CD8-positive, alpha-beta memory T cell (primary cell): ENCODE data around the gene AGAP1. TPM values are rescaled to one million over a fixed set of nuclear protein-coding genes. Genes with fewer than 3 reads are reported as not detected.

ENCODE experiments used
- CTCF ChIA-PET: fragments of 350-600 bp; sonication (Branson Sonifier 250); formaldehyde crosslinking; loops from one replicate; lab custom pipeline; 2021; ENCODE audit warnings: antibody characterized with exemption; lab: Charles Lee
- POLR2A ChIA-PET: fragments of 350-600 bp; sonication (Branson Sonifier 250); formaldehyde crosslinking; loops from one replicate; lab custom pipeline; 2021; ENCODE audit warnings: antibody characterized with exemption; lab: Charles Lee
- DNase-seq, 5 donors: peaks; one replicate each; pipeline versions ENCODE4 v3.0.0 to v3.0.0-alpha.2; 2020 to 2022; ENCODE audit warnings: mixed read lengths in 1 of 5
- H3K27ac ChIP-seq: one replicate; pipeline ENCODE4 v1.7.0; 2013; ENCODE audit warnings: low read depth, mild to moderate bottlenecking, low read length, moderate library complexity
- H3K27me3 ChIP-seq: 2 replicates; pipeline ENCODE4 v1.7.0; 2013; ENCODE audit warnings: low read length, mild to moderate bottlenecking; ENCODE audit not compliant: insufficient read depth, poor library complexity, severe bottlenecking
- H3K36me3 ChIP-seq: 2 replicates; pipeline ENCODE4 v1.7.0; 2013; ENCODE audit warnings: mild to moderate bottlenecking, low read length, moderate library complexity; ENCODE audit not compliant: insufficient read depth
- H3K4me1 ChIP-seq: 2 replicates; pipeline ENCODE4 v1.7.0; 2013; ENCODE audit warnings: mild to moderate bottlenecking, low read length, moderate library complexity; ENCODE audit not compliant: insufficient read depth
- H3K4me3 ChIP-seq: 2 replicates; pipeline ENCODE4 v1.7.0; 2013; ENCODE audit warnings: mild to moderate bottlenecking, low read length
- H3K9me3 ChIP-seq: 2 replicates; pipeline ENCODE4 v1.7.0; 2013; ENCODE audit warnings: mild to moderate bottlenecking, low read length
- H3K27ac Mint-ChIP-seq, 8 donors: one replicate each; pipeline ENCODE4 v1.8.0; 2020 to 2021; ENCODE audit warnings: mixed read lengths in 8 of 8, mild to moderate bottlenecking in 6 of 8, inconsistent platforms in 3 of 8, moderate library complexity in 3 of 8
- H3K27me3 Mint-ChIP-seq, 2 donors: one replicate each; pipeline ENCODE4 v1.8.0; 2020 to 2021; ENCODE audit warnings: mixed read lengths in 2 of 2, mild to moderate bottlenecking in 1 of 2, moderate library complexity in 1 of 2
- H3K36me3 Mint-ChIP-seq, 3 donors: one replicate each; pipeline ENCODE4 v1.8.0; 2020 to 2021; ENCODE audit warnings: mixed read lengths in 3 of 3, inconsistent platforms in 1 of 3, mild to moderate bottlenecking in 1 of 3
- H3K4me1 Mint-ChIP-seq, 3 donors: one replicate each; pipeline ENCODE4 v1.8.0; 2020 to 2021; ENCODE audit warnings: mixed read lengths in 3 of 3, inconsistent platforms in 1 of 3, mild to moderate bottlenecking in 1 of 3
- H3K4me3 Mint-ChIP-seq, 7 donors: one replicate each; pipeline ENCODE4 v1.8.0; 2020 to 2021; ENCODE audit warnings: mixed read lengths in 7 of 7, mild to moderate bottlenecking in 6 of 7, moderate library complexity in 4 of 7, inconsistent platforms in 2 of 7
- H3K9me3 Mint-ChIP-seq, 5 donors: one replicate each; pipeline ENCODE4 v1.8.0; 2020 to 2022; ENCODE audit warnings: mixed read lengths in 5 of 5, mild to moderate bottlenecking in 3 of 5, moderate library complexity in 2 of 5, inconsistent platforms in 1 of 5
- polyA plus RNA-seq: library from polyadenylated mRNA; unstranded; fragments of 300-500 nt; fragmentation: Illumina TruSeq; gene quantifications from one replicate; pipeline ENCODE4 v1.2.3, GENCODE V29; 2021
- total RNA-seq, 2 experiments: library from RNA; stranded (reverse); gene quantifications; one replicate each; pipeline ENCODE4 v1.2.3, GENCODE V29; 2021

The AGAP1 gene
- total and polyA plus RNA-seq, 3 experiments from 2014 or later, result 1.2 to 3.3 (median 2.7) TPM

DNA sequence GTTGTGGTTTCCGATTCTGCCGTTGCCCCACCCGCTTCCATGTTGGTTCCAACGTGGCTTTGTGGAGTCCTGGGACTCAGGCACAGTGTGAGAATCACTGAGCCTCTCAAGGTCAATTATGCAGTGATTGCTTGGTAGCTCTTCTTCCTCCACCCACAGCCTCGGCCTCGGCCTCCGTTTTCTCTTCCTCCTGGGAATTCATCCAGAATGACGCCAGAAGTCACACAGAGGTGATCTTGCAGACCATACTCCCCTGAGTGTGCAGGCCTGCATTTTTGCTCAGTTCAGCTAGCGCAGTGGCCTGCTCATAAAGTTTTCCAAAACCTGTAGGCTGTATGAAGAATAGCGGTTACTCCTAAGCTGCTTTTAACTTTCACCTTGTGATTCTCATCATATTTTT lies 401.0 kb downstream of the AGAP1 start:
- Mint-ChIP-seq H3K9me3 (no peaks in the 10 kb centered on the region), H3K27ac (no peak overlapping the region), H3K27me3 (no peaks in the 10 kb centered on the region), H3K4me1 (peaks cover 0 to 1% (median 0%) of the 10 kb centered on the region in 3 donors), H3K4me3 (no peak overlapping the region), H3K36me3 (peaks cover 0 to 6% (median 4%) of the 10 kb centered on the region in 3 donors)
- DNase-seq, result no peak
- CTCF ChIA-PET, result no interaction called here
- no peaks in the 10 kb centered on the region for H3K4me1 ChIP-seq
- H3K27ac ChIP-seq, result no peak overlapping the region
- no peaks in the 10 kb centered on the region for H3K27me3 ChIP-seq
- POLR2A ChIA-PET, result no interaction called here
- H3K4me3 ChIP-seq, result no peak overlapping the region
- no peaks in the 10 kb centered on the region for H3K9me3 ChIP-seq
- no peaks in the 10 kb centered on the region for H3K36me3 ChIP-seq

DNA sequence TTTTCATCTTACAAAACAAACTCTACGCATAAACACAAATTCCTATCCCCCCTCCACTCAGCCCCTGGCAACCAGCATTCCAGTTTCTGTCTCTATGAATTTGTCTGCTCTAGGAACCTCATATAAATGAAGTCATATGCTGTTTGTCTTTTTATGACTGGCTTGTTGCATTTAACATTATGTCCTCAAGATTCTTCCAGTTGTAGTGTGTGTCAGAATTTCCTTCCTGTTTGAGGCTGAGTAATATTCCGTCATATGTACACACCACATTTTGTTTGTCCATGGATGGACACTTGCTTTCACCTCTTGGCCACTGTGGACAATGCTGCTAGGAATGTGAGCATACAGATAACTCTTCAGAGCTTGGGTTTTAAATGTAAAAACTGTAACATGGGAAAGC lies 402.2 kb downstream of the AGAP1 start:
- DNase-seq, result no peak
- H3K4me3 Mint-ChIP-seq, result no peak overlapping the region
- H3K4me1 ChIP-seq, result no peaks in the 10 kb centered on the region
- no peaks in the 10 kb centered on the region for H3K36me3 ChIP-seq
- H3K36me3 Mint-ChIP-seq, result peaks cover 0 to 6% (median 4%) of the 10 kb centered on the region in 3 donors
- no peak overlapping the region for H3K4me3 ChIP-seq
- H3K27ac Mint-ChIP-seq, result peak overlapping the region in 1 of 8 donors; percentile 27
- POLR2A ChIA-PET, result no interaction called here
- H3K27ac ChIP-seq, result no peak overlapping the region
- H3K27me3 ChIP-seq, result no peaks in the 10 kb centered on the region
- H3K9me3 ChIP-seq, result no peaks in the 10 kb centered on the region
- H3K9me3 Mint-ChIP-seq, result no peaks in the 10 kb centered on the region
- no peaks in the 10 kb centered on the region for H3K27me3 Mint-ChIP-seq
- H3K4me1 Mint-ChIP-seq, result peaks cover 0 to 1% (median 0%) of the 10 kb centered on the region in 3 donors
- CTCF ChIA-PET, result no interaction called here

DNA sequence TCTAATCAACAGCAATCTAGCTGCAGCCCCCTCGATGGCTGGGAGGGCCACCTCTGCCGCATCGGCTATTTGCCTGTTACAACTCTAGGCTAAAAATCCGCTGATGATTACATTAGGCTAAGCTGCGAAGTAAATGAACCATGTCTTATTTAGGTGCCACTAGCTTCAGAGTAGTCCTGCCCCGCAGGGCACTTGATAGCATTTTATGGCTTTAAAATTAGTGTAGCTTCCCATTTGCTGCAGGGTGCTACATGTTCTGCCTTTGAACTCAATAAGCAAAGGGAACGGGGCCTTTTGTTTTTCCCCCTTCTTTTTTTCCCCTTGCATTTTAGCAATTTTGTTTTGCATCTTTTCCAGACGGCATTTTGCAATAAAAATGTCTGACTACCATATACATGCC lies 404.1 kb downstream of the AGAP1 start:
- H3K4me1 ChIP-seq, result no peaks in the 10 kb centered on the region
- H3K4me3 ChIP-seq, result no peak overlapping the region
- H3K9me3 ChIP-seq, result no peaks in the 10 kb centered on the region
- ChIA-PET CTCF (no interaction called here), POLR2A (no interaction called here)
- H3K4me1 Mint-ChIP-seq, result peaks cover 0 to 1% (median 0%) of the 10 kb centered on the region in 3 donors
- H3K27me3 Mint-ChIP-seq, result no peaks in the 10 kb centered on the region
- no peak for DNase-seq
- H3K27ac ChIP-seq, result no peak overlapping the region
- H3K9me3 Mint-ChIP-seq, result no peaks in the 10 kb centered on the region
- H3K27me3 ChIP-seq, result no peaks in the 10 kb centered on the region
- H3K4me3 Mint-ChIP-seq, result no peak overlapping the region
- H3K27ac Mint-ChIP-seq, result peak overlapping the region in 1 of 8 donors; percentile 18
- H3K36me3 ChIP-seq, result no peaks in the 10 kb centered on the region
- peaks cover 0 to 4% (median 4%) of the 10 kb centered on the region in 3 donors for H3K36me3 Mint-ChIP-seq

DNA sequence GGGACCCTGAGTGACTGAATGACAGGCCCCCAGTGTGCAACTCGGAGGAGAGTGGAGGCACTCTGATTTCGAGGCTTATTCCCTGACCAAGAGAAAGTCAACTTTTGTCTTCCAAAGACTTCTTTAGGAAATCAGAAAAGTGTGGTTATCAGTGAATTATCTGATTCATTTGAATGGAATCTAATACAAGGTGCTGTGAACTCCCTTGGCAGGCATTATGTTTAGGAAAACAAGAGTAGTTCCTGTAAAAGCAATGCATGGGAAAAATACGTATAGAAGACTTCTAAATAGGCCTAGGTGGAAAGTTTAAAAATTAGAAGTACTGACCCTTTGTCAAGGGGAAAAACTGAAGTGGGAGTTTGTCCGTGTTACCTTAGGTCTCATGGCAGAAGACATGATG lies 404.9 kb downstream of the AGAP1 start:
- Mint-ChIP-seq H3K27me3 (no peaks in the 10 kb centered on the region), H3K4me1 (no peaks in the 10 kb centered on the region), H3K36me3 (peaks cover 0 to 2% (median 0%) of the 10 kb centered on the region in 3 donors), H3K27ac (no peak overlapping the region), H3K9me3 (no peaks in the 10 kb centered on the region), H3K4me3 (no peak overlapping the region)
- CTCF ChIA-PET, result no interaction called here
- no peak overlapping the region for H3K27ac ChIP-seq
- no peaks in the 10 kb centered on the region for H3K36me3 ChIP-seq
- no peaks in the 10 kb centered on the region for H3K4me1 ChIP-seq
- no peaks in the 10 kb centered on the region for H3K27me3 ChIP-seq
- H3K4me3 ChIP-seq, result no peak overlapping the region
- DNase-seq, result no peak
- POLR2A ChIA-PET, result no interaction called here
- H3K9me3 ChIP-seq, result no peaks in the 10 kb centered on the region

DNA sequence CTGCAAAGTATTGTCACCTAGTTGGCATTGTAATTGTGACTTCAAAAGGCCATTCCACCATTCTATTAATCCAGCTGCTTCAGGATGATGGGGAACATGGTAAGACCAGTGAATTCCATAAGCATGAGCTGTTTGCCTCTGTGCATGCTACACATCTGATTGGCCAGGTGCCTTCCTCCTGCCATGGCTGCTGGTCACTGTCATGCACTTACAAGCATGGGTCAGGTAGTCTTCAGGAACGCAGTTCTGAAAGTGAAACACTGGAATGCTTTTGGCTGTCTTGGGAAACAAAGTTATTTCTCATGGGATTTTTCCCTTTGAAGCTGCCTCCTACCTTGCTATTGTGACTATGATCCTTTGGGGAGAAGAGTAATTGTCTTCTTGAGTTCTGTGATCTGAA lies 406.8 kb downstream of the AGAP1 start:
- Histone ChIP-seq H3K4me3 (no peak overlapping the region), H3K27ac (no peak overlapping the region), H3K4me1 (no peaks in the 10 kb centered on the region), H3K36me3 (no peaks in the 10 kb centered on the region), H3K27me3 (no peaks in the 10 kb centered on the region), H3K9me3 (no peaks in the 10 kb centered on the region)
- no peak overlapping the region for H3K27ac Mint-ChIP-seq
- H3K9me3 Mint-ChIP-seq, result no peaks in the 10 kb centered on the region
- H3K36me3 Mint-ChIP-seq, result no peaks in the 10 kb centered on the region
- H3K4me1 Mint-ChIP-seq, result no peaks in the 10 kb centered on the region
- H3K4me3 Mint-ChIP-seq, result no peak overlapping the region
- no peak for DNase-seq
- ChIA-PET CTCF (no interaction called here), POLR2A (no interaction called here)
- no peaks in the 10 kb centered on the region for H3K27me3 Mint-ChIP-seq

DNA sequence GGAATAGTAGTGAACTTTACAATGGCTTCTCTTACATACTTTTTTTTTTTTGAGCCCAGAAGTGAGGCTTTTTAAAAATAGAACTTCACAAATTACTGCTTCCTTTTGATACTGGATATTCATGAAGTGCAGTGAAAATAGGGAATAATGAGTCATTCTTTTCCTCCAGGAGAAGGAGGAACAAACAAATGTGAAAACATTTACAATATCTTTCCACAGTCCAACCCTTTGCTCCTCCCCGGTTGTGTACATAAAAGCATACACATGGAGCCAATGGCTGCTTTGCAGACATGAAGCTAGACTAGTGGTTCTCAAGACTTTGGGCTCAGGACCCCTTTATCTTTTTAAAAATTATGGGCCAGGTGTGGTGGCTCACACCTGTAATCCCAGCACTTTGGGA lies 407.4 kb downstream of the AGAP1 start:
- no peak overlapping the region for H3K27ac ChIP-seq
- no peaks in the 10 kb centered on the region for H3K27me3 ChIP-seq
- ChIA-PET POLR2A (no interaction called here), CTCF (no interaction called here)
- Mint-ChIP-seq H3K4me1 (no peaks in the 10 kb centered on the region), H3K36me3 (no peaks in the 10 kb centered on the region), H3K27me3 (peaks cover 0 to 1% of the 10 kb centered on the region in 2 donors), H3K9me3 (no peaks in the 10 kb centered on the region), H3K4me3 (no peak overlapping the region), H3K27ac (no peak overlapping the region)
- H3K4me3 ChIP-seq, result no peak overlapping the region
- no peak for DNase-seq
- H3K4me1 ChIP-seq, result no peaks in the 10 kb centered on the region
- no peaks in the 10 kb centered on the region for H3K9me3 ChIP-seq
- H3K36me3 ChIP-seq, result no peaks in the 10 kb centered on the region

DNA sequence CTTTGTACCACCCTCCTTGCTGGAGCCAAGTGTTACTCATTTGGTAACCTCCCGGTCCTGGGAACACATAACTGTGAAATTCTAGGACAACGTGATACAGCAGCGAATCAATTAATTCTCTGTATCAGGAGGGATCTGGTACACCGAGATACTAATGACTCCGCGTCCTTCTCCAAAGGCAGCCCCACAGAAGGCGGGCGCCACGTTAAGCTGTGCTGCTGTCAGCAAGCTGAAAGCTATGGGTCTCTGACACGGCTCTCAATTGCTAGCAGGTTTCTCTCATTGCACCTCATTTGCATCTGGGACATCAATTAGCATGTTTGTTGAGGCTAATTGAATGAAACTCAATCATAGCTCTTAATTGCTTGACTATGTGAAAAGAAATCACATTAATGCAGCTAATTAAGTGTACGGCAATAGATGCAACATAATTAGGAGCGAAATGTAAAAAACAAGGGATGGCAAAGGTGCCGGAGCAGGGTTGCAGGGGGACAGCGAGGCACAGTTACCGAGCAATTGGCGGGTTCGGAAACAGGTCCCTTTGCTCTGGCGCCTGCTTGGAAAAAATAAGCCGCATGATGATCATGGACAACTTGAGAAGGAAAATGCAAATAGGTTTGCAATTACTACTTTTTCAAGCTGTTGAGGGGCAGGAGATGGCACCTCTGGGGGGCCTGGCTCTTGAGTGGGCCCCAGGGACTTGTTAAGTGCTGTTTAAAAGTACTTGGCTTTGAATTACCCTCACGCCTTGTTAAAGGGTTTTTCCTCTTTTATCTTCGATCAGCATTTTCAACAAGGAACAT lies 410.1 kb downstream of the AGAP1 start:
- Histone ChIP-seq H3K4me1 (no peaks in the 10 kb centered on the region), H3K9me3 (no peaks in the 10 kb centered on the region), H3K27ac (no peak overlapping the region), H3K27me3 (no peaks in the 10 kb centered on the region), H3K36me3 (no peaks in the 10 kb centered on the region), H3K4me3 (no peak overlapping the region)
- H3K27ac Mint-ChIP-seq, result no peak overlapping the region
- no peaks in the 10 kb centered on the region for H3K36me3 Mint-ChIP-seq
- ChIA-PET POLR2A (no interaction called here), CTCF (no interaction called here)
- peaks cover 1 to 6% of the 10 kb centered on the region in 2 donors for H3K27me3 Mint-ChIP-seq
- no peak for DNase-seq
- H3K4me1 Mint-ChIP-seq, result no peaks in the 10 kb centered on the region
- H3K4me3 Mint-ChIP-seq, result no peak overlapping the region
- H3K9me3 Mint-ChIP-seq, result peaks cover 0 to 2% (median 0%) of the 10 kb centered on the region in 5 donors

DNA sequence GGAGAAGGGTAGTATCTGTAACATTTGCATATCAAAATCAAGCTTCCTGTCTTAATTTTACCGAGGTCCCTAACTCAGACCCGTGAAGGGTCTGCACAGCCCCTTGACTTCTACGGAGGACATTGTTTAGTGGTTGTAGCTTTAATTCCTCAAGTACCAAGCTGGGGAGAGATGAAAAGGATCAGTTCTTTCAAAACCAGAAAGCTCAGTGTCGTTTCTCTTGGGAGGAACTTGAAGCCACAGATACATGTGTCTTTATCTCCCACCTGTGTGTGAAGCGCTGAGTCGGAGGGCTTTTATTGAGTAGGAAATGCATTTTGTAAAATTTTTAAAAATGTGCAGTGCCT lies 410.7 kb downstream of the AGAP1 start:
- Histone ChIP-seq H3K9me3 (no peaks in the 10 kb centered on the region), H3K27me3 (no peaks in the 10 kb centered on the region), H3K4me3 (no peak overlapping the region), H3K27ac (no peak overlapping the region), H3K4me1 (no peaks in the 10 kb centered on the region), H3K36me3 (no peaks in the 10 kb centered on the region)
- ChIA-PET POLR2A (no interaction called here), CTCF (no interaction called here)
- peaks cover 0 to 2% (median 0%) of the 10 kb centered on the region in 5 donors for H3K9me3 Mint-ChIP-seq
- peaks cover 1 to 9% of the 10 kb centered on the region in 2 donors for H3K27me3 Mint-ChIP-seq
- H3K4me1 Mint-ChIP-seq, result no peaks in the 10 kb centered on the region
- no peak overlapping the region for H3K4me3 Mint-ChIP-seq
- no peak for DNase-seq
- no peak overlapping the region for H3K27ac Mint-ChIP-seq
- peaks cover 0 to 2% (median 1%) of the 10 kb centered on the region in 3 donors for H3K36me3 Mint-ChIP-seq
